Muscle layer of colon (tissue), 2 donors: ENCODE measurements around the gene ANKRD20A1.
"Not testable (repeated sequence)": the region's sequence is repeated elsewhere in the genome, so short reads cannot be mapped to it uniquely, and the experiment has no call there.

Source experiments
- H3K27ac ChIP-seq: one replicate; pipeline ENCODE4 v1.7.0; 2013; ENCODE audit warnings: low read depth, mild to moderate bottlenecking, low read length, moderate library complexity
- H3K27me3 ChIP-seq, 2 donors: one replicate each; pipeline ENCODE4 v1.7.0; 2013; ENCODE audit warnings: low read length in 2 of 2, mild to moderate bottlenecking in 2 of 2; ENCODE audit not compliant: insufficient read depth in 2 of 2, control insufficient read depth in 1 of 2
- H3K36me3 ChIP-seq: one replicate; pipeline ENCODE4 v1.7.0; 2013; ENCODE audit warnings: mild to moderate bottlenecking, low read length; ENCODE audit not compliant: insufficient read depth
- H3K4me1 ChIP-seq: one replicate; pipeline ENCODE4 v1.7.0; 2013; ENCODE audit warnings: mild to moderate bottlenecking, low read length; ENCODE audit not compliant: insufficient read depth
- H3K4me3 ChIP-seq, 2 donors: one replicate each; pipeline ENCODE4 v1.7.0; 2013; ENCODE audit warnings: low read length in 2 of 2, low read depth in 1 of 2, mild to moderate bottlenecking in 1 of 2, moderate library complexity in 1 of 2
- H3K9ac ChIP-seq: one replicate; pipeline ENCODE4 v1.7.0; 2013; ENCODE audit warnings: low read length
- H3K9me3 ChIP-seq: one replicate; pipeline ENCODE4 v1.7.0; 2013; ENCODE audit warnings: mild to moderate bottlenecking, low read length
- donor health status: abdominal sarcoma.
- donor health status: Adenocarcinoma of cecum.

ANKRD20A1 gene

DNA sequence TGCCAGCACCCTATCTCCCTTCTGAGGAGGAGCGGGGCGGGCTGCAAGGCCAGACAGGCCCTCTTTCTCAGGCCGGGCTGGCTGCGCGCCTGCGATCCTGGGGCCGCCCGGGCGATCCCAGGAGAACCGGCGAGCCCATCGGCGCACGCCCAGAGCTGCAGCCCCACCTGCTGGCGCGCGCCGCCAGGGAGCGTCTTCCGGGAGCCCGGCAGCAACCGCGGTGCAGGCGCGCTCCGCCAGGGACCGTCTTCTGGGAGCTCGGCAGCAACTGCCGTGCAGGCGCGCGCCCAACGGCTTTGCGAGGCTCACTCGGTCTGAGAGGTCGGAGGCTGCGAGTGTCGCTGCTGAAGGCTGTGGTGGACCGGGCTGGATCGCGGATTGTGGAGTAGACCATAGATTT is at the start of gene ANKRD20A1:
Gene ANKRD20A1, plus strand, starts transcription at position 61 of the 400 bp plus-strand sequence. CDS start 496 bp downstream, outside the sequence.
- H3K4me1 ChIP-seq, H3K27ac ChIP-seq, H3K36me3 ChIP-seq, H3K4me3 ChIP-seq, H3K9me3 ChIP-seq, H3K27me3 ChIP-seq, H3K9ac ChIP-seq: not testable (repeated sequence)

DNA sequence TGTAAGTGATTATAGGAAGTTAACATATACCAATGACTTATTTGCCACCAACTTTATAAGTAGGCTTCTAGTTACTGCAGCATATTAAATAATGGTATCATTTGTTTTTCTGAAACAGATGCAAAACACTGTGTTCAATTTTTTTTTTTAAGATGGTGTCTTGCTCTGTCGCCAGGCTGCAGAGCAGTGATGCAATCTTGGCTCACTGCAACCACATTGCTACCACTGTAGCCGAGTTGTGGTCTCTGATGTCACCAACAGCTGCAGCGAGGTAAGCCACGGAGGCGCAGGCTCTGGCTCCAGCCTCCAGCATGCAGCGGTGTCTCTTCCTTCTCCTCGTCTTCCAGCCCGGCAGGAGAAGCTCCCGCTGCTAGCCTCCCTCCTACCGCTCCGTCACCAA is 26.6 kb upstream of the ANKRD20A1 start:
- not testable (repeated sequence) for H3K27ac ChIP-seq, H3K9ac ChIP-seq, H3K9me3 ChIP-seq, H3K4me3 ChIP-seq, H3K4me1 ChIP-seq, H3K27me3 ChIP-seq, H3K36me3 ChIP-seq
